ENCODE measurements around the gene OR2AK2. TPM values are rescaled to one million over a fixed set of nuclear protein-coding genes. Genes with fewer than 3 reads are reported as not detected.

OR2AK2 gene, protein sequence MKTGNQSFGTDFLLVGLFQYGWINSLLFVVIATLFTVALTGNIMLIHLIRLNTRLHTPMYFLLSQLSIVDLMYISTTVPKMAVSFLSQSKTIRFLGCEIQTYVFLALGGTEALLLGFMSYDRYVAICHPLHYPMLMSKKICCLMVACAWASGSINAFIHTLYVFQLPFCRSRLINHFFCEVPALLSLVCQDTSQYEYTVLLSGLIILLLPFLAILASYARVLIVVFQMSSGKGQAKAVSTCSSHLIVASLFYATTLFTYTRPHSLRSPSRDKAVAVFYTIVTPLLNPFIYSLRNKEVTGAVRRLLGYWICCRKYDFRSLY
- not detected in 2 replicates for total RNA-seq (2021)
- Bru-seq, nascent RNA, result not detected
- BruChase-seq, experiment 1, labeled RNA remaining after a 2-hour chase, result not detected
- not detected for BruChase-seq, experiment 2, labeled RNA remaining after a 6-hour chase
- long read RNA-seq, result 0 reads

DNA sequence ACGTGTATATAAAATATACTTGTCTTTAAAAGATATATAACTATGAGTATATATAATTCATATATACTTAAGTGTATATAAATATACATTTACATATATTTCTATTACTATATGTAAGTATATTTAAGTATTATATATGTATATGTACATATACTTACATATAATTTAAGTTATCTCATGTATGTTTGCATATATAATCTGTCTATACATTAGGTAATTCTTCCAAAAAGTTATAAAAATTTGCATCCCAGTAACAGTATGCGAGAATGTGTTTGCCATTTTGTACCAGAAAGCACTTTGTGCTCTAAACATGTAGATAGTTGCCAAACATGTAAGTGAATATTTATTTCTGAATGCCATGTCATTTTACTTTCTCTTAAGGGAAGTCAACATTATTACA lies at the start of gene OR2AK2:
Gene OR2AK2 (plus strand): TSS at position 301 of the 400 bp plus-strand sequence. CDS start 144 bp downstream, outside the sequence.
- Histone ChIP-seq H3K27ac (ENCODE audit: low read depth, low read length, poor library complexity, severe bottlenecking) (no peak within 1 kb of the TSS), H3K36me3 (ENCODE audit: insufficient read depth, low read length, poor library complexity, severe bottlenecking) (no peaks in the 10 kb centered on the region), H3K9me3 (ENCODE audit: low read depth, low read length, poor library complexity, severe bottlenecking) (no peaks in the 10 kb centered on the region), H3K27me3 (replicated peaks; ENCODE audit: insufficient read depth, low read depth, low read length, poor library complexity) (no peaks in the 10 kb centered on the region), H3K4me1 (ENCODE audit: insufficient read depth, low read length, poor library complexity, severe bottlenecking) (no peaks in the 10 kb centered on the region), H3K4me3 (ENCODE audit: low read depth, low read length, poor library complexity, severe bottlenecking) (no peak within 1 kb of the TSS)
- POLR2A ChIA-PET (ENCODE audit: low non-redundant PET), result no interaction called here
- TF ChIP-seq EZH2 (IDR thresholded peaks at IDR 0.05; ENCODE audit: borderline replicate concordance, low read depth, low read length, poor library complexity, severe bottlenecking), result no peak
- TF ChIP-seq, protein P1, sequence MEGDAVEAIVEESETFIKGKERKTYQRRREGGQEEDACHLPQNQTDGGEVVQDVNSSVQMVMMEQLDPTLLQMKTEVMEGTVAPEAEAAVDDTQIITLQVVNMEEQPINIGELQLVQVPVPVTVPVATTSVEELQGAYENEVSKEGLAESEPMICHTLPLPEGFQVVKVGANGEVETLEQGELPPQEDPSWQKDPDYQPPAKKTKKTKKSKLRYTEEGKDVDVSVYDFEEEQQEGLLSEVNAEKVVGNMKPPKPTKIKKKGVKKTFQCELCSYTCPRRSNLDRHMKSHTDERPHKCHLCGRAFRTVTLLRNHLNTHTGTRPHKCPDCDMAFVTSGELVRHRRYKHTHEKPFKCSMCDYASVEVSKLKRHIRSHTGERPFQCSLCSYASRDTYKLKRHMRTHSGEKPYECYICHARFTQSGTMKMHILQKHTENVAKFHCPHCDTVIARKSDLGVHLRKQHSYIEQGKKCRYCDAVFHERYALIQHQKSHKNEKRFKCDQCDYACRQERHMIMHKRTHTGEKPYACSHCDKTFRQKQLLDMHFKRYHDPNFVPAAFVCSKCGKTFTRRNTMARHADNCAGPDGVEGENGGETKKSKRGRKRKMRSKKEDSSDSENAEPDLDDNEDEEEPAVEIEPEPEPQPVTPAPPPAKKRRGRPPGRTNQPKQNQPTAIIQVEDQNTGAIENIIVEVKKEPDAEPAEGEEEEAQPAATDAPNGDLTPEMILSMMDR (conservative IDR thresholded peaks at IDR 0.05; ENCODE audit: low read depth, low read length), result no peak
- BruUV-seq (replicated peaks), result no TSS peak
- intact Hi-C loops (cut with micrococcal nuclease; ENCODE audit: unreplicated experiment), result no loop called here
- CTCF ChIA-PET, result no interaction called here
- DNase-seq (ENCODE audit: low spot score), result no peak

DNA sequence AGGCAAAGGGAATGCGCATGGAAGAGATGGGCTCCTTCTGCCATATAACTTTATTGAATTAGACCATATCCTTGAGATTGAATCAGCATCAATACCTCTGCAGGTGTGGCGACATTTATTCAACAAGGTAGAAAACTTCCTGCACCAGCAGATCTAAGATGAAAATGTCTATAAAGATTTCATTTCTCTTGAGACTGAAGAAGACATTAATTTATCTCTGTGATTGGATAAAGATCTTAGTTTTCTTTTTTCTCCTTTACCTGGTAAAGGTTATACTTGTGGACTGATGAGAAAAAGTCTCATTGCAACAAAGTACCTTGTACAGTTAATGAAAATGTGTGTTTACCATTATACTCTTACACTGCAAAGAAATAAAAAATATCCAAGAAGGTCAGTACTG lies 45.1 kb upstream of the OR2AK2 start, which contains the start of gene OR2T8:
Gene OR2T8 (plus strand): TSS at position 301 of the 400 bp plus-strand sequence. CDS start 766 bp downstream, outside the sequence.
- Histone ChIP-seq H3K36me3 (ENCODE audit: insufficient read depth, low read length, poor library complexity, severe bottlenecking) (no peaks in the 10 kb centered on the region), H3K9me3 (ENCODE audit: low read depth, low read length, poor library complexity, severe bottlenecking) (peaks cover 3% of the 10 kb centered on the region), H3K27ac (ENCODE audit: low read depth, low read length, poor library complexity, severe bottlenecking) (no peak within 1 kb of the TSS), H3K4me1 (ENCODE audit: insufficient read depth, low read length, poor library complexity, severe bottlenecking) (no peaks in the 10 kb centered on the region), H3K4me3 (ENCODE audit: low read depth, low read length, poor library complexity, severe bottlenecking) (no peak within 1 kb of the TSS), H3K27me3 (replicated peaks; ENCODE audit: insufficient read depth, low read depth, low read length, poor library complexity) (no peaks in the 10 kb centered on the region)
- no peak for DNase-seq (ENCODE audit: low spot score)
- intact Hi-C loops (cut with micrococcal nuclease; ENCODE audit: unreplicated experiment), result no loop called here
- ChIA-PET POLR2A (ENCODE audit: low non-redundant PET) (no interaction called here), CTCF (no interaction called here)
- BruUV-seq (replicated peaks), result no TSS peak
- TF ChIP-seq, protein P1 (conservative IDR thresholded peaks at IDR 0.05; ENCODE audit: low read depth, low read length), result no peak
- TF ChIP-seq EZH2 (IDR thresholded peaks at IDR 0.05; ENCODE audit: borderline replicate concordance, low read depth, low read length, poor library complexity, severe bottlenecking), result no peak

DNA sequence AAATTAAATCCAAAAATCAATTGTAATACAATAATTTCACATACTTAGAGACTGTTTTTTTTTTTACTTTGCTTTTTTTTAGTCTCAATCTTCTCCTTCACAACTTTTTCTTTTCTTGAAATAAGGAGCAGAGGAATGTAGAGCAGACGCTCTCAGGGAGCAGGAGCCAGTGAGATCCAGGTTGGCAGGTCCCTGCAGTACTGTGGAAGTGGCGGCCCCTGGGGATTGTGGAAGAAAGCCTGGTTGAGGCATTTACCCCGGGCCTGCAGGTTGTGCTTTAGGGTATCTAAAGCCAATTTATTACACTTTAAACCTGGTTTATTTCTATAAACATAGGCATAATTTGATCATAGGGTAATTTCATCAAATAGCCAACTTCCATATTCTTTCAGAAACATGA lies 41.1 kb upstream of the OR2AK2 start:
- no TSS peak for BruUV-seq (replicated peaks)
- Histone ChIP-seq H3K4me1 (ENCODE audit: insufficient read depth, low read length, poor library complexity, severe bottlenecking) (no peaks in the 10 kb centered on the region), H3K27ac (ENCODE audit: low read depth, low read length, poor library complexity, severe bottlenecking) (no peak overlapping the region), H3K27me3 (replicated peaks; ENCODE audit: insufficient read depth, low read depth, low read length, poor library complexity) (no peaks in the 10 kb centered on the region), H3K9me3 (ENCODE audit: low read depth, low read length, poor library complexity, severe bottlenecking) (peaks cover 9% of the 10 kb centered on the region), H3K4me3 (ENCODE audit: low read depth, low read length, poor library complexity, severe bottlenecking) (no peak overlapping the region), H3K36me3 (ENCODE audit: insufficient read depth, low read length, poor library complexity, severe bottlenecking) (no peaks in the 10 kb centered on the region)
- POLR2A ChIA-PET (ENCODE audit: low non-redundant PET), result no interaction called here
- no peak for DNase-seq (ENCODE audit: low spot score)
- intact Hi-C loops (cut with micrococcal nuclease; ENCODE audit: unreplicated experiment), result no loop called here
- TF ChIP-seq, protein P1 (conservative IDR thresholded peaks at IDR 0.05; ENCODE audit: low read depth, low read length), result no peak
- TF ChIP-seq EZH2 (IDR thresholded peaks at IDR 0.05; ENCODE audit: borderline replicate concordance, low read depth, low read length, poor library complexity, severe bottlenecking), result no peak
- CTCF ChIA-PET, result no interaction called here

Data from A673 (cell line).